OCI-LY1 (cell line): ENCODE measurements around the gene CA5A.

Experiments used
- EZH2 ChIP-seq: fragments of 200-600 bp; sonication (generic), shearing (Covaris generic); IDR thresholded peaks from 2 replicates; pipeline ENCODE4 v1.8.0; 2017; ENCODE audit warnings: borderline replicate concordance, mixed run types, mild to moderate bottlenecking, antibody characterized with exemption, low read length, moderate library complexity, mixed read lengths
- TF ChIP-seq, protein P1 (sequence below): fragments of 200-600 bp; sonication (generic), shearing (Covaris generic); IDR thresholded peaks from 2 replicates; pipeline ENCODE4 v1.5.1; 2017; ENCODE audit warnings: mild to moderate bottlenecking, antibody characterized with exemption, low read length, moderate library complexity, mixed read lengths

DNA sequence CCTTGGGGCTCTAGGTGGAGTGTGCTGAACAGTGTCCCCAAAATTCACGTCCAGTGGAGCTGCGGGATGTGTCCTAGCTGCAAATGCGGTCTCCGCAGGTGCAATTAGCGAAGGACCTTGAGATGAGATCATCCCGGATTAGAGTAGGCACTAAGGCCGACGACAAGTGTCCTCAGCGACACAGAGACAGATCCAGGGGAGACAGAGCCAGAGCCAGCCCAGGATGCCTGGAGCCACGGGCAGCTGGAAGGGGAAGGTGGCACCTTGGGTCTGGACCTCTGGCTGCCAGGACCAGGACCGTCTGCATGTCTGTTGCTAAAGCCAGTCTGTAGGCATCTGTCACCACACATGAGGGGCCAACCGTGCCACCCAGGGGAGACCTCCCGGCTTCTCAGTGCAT, 91.5 kb downstream of the CA5A start:
- TF ChIP-seq EZH2, result no peak
- TF ChIP-seq, protein P1, sequence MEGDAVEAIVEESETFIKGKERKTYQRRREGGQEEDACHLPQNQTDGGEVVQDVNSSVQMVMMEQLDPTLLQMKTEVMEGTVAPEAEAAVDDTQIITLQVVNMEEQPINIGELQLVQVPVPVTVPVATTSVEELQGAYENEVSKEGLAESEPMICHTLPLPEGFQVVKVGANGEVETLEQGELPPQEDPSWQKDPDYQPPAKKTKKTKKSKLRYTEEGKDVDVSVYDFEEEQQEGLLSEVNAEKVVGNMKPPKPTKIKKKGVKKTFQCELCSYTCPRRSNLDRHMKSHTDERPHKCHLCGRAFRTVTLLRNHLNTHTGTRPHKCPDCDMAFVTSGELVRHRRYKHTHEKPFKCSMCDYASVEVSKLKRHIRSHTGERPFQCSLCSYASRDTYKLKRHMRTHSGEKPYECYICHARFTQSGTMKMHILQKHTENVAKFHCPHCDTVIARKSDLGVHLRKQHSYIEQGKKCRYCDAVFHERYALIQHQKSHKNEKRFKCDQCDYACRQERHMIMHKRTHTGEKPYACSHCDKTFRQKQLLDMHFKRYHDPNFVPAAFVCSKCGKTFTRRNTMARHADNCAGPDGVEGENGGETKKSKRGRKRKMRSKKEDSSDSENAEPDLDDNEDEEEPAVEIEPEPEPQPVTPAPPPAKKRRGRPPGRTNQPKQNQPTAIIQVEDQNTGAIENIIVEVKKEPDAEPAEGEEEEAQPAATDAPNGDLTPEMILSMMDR, result no peak
